NCI-H187 (cell line): Measurements from ENCODE around the gene ACOXL.
"Not testable (repeated sequence)": the region's sequence is repeated elsewhere in the genome, so short reads cannot be mapped to it uniquely, and the experiment has no call there.

Source experiments
- DNase-seq, 2 experiments: peaks; one replicate each; lab custom pipeline; 2025; lab: John Stamatoyannopoulos, UW

The ACOXL gene

GRCh38 chr2:110855841-110856240, 123.5 kb downstream of the ACOXL start:
- not testable (repeated sequence) for DNase-seq

DNA sequence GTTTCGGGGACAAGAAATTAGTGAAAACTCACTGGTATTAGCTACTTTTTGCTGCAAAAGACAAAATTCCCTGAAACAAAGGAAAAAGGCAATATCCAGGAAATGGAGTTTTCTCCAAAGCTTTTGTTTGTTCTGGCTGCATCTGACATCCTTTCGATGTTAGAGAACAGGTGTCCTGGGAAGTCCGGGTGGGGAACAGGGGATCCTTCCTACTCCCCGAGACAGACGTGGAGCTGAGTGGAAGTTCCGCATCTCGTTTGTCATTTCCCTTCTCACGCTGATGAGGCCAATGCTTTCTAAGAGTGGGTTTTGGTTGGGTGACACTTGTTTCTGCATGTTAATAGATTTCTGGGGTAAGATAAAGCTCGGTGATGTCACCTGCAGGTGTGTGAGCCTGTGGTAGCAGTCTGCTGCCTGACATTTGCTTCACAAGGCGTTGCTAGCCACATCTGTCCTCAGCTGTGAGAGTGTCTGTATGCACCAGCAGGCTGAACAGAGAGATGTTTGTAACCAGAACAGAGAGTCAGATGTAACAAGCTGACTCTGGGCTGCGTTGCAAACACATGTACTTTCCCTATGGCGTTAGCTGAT, 125.9 kb downstream of the ACOXL start:
- no peak for DNase-seq

- no peak for DNase-seq
Measured at GRCh38 chr2:110858993-110859701, 126.8 kb downstream of the ACOXL start.

- no peak for DNase-seq
Measured at GRCh38 chr2:110860630-110861029, 128.3 kb downstream of the ACOXL start.

GRCh38 chr2:110861616-110862260, 129.4 kb downstream of the ACOXL start:
- no peak for DNase-seq

- DNase-seq = no peak
Measured at GRCh38 chr2:110863726-110864125, 131.4 kb downstream of the ACOXL start.

- DNase-seq = no peak
Measured at GRCh38 chr2:110864176-110864575, 131.8 kb downstream of the ACOXL start.

- DNase-seq = no peak
Measured at GRCh38 chr2:110864731-110865130, 132.4 kb downstream of the ACOXL start.

GRCh38 chr2:110865188-110865587, 132.8 kb downstream of the ACOXL start:
- no peak for DNase-seq

- DNase-seq = no peak
Measured at GRCh38 chr2:110866045-110866444, 133.7 kb downstream of the ACOXL start.

DNA sequence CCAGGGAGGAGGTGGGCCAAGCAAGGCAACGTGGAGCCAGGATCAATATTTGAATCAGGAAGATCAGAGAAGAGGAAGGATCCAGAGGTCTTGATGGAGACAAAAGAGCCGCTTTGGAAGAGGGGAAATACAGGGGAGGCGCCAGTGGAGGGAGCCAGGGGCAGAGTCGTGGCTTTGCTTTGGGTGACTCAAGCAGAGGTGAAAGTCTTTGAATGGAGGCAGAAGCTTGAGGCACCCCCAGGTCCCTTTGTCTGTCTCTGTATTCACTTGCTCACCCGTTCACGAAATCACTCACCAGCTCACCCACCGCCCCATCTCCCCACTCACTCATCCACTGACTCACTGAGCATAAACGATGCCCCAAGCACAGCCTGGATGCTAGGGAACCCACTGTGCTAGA, 134.1 kb downstream of the ACOXL start:
- DNase-seq = no peak

DNA sequence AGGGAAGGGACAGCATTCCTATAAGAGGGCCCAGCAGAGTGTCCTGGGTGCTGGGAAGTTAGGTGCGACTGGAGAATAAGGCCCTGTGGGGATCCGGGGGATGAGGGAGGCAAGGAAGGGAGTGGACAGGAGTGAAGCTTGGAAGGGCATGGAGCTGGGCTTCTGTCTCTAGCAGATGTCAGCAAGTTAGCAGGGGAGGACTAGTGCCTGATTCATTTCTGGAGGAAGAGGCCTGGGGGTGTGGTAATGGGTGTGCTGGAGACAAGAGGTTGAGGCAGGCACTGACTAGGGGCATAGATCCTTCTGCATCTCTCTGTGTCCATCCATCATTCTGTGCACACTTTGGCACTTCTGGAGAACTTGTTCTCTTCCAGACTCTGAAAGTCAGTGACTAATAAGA, 134.7 kb downstream of the ACOXL start:
- DNase-seq = no peak

DNA sequence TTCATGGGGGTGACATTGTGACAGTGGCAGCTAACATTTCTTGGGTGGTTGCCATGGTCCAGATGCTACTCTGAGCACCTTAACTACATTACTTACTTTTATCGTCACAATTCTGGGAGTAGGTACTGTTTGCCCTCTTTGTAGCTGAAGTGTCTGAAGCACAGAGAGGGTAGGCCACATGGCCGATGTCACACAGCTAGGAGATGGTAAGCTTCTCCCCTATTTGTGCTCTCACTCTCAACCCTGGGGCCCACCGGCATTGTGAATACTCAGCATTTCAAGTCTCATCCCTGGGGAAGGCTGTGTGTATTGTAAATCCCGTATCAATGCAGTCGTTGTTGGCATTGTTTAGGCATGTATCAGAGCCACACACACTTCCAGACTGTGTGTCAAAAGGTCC, 136.6 kb downstream of the ACOXL start:
- no peak for DNase-seq

GRCh38 chr2:110869472-110870446, 137.4 kb downstream of the ACOXL start:
- no peak for DNase-seq

DNA sequence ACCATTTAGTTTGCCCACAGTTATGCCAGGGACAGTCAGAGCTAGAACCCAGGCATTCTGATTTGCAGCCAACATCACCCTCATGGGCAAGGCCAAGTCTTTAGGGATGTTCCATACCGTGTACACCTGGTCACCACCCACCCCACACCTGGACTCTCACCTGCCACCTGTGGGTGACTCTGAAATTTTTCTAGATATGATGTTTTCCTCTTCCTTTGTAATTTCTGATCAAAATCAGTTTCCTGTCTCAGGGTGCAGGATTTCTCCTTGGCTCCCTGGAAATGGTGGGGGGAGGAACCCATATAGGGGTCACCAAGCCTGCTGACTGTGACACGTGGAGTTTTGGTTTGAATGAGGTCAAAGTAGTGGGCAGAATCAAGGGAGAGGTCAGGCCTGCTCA, 138.2 kb downstream of the ACOXL start:
- DNase-seq = no peak

GRCh38 chr2:110871637-110872036, 139.3 kb downstream of the ACOXL start:
- no peak for DNase-seq

DNA sequence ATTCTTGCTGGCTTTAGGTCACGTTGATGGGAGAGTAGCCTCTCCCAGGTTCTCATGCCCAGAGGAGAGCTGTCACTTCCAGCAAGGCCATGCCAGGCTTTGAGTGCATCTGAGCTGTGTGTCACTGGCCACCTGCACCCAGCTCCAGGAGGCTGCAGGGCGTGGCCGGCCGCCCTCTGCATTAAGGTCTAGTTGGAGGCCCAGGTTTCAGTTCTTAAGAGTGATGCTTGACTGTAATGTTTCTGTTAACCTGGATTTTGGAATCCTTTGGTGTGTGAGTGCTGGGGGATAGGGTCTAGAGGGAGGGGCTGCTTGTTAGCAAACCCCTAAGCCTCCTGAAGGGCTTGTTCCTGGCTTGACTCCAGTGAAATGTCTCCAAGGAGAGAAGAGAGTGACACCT, 140.1 kb downstream of the ACOXL start:
- DNase-seq = no peak

GRCh38 chr2:110873056-110873502, 140.7 kb downstream of the ACOXL start:
- no peak for DNase-seq

GRCh38 chr2:110873597-110874452, 141.5 kb downstream of the ACOXL start:
- no peak for DNase-seq

DNA sequence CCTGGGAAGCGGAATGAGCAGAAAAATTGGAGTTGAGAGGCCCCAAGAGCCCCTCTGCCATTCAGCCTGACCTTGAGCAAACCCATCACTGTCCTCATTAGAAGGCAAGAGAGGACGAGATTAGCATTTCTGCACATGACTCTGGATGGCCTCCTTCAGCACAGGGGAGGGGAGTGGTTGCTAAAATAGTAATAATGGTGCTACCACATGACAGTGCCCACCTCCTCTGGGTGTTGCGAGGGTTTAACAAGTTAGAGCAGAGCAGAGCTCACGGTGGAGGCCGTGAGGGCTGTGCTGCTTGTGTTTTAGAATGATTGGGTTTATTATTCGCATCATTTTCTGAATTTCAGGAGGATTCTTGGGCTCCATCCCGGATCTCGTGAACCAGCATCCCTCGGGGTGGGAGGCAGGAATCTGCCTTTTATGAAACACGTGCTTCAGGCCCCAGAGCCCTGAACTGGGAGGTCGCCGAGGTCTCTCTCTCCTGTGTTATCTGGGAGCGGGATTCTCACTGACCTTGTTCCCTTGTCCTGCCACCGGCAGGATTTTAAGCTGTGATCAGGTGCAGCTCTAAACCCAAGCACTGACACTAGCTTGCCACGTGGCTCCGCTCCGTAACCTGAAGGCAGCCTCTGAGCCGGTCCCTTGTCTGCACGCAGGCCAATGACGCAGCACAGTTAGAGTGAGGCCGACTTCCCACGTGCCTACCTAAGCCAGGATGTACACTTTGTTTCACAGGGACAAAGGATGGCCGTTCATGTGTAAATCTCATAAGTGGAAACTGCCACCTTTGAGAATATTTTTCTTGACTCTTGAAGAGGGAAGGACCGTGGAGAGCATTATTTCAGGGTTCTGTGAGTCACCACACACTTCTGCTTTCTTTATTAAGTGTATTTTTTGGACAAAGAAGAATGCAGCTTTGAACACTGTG, 142.3 kb downstream of the ACOXL start:
- no peak for DNase-seq
